Right ventricle myocardium inferior (tissue), 1 donor: ENCODE measurements around the gene PPARA. TPM values are rescaled to one million over a fixed set of nuclear protein-coding genes. Genes with fewer than 3 reads are reported as not detected.
"Not testable (repeated sequence)": the region's sequence is repeated elsewhere in the genome, so short reads cannot be mapped to it uniquely, and the experiment has no call there.

Experiments used
- ATAC-seq: fragments of 200-7000 bp; cut with Tn5 transposase; one replicate; pipeline ENCODE4 v1.9.1; 2020; ENCODE audit warnings: mild to moderate bottlenecking, moderate library complexity
- DNase-seq: peaks from one replicate; pipeline ENCODE4 v3.0.0; 2021; ENCODE audit errors: missing footprints
- intact Hi-C: fragments of 100-400 bp; cut with DNase I; formaldehyde crosslinking; loops from one replicate; pipeline ENCODE4 v1.11.0; 2022
- total RNA-seq: library from RNA; stranded (reverse); fragmentation: NEBNext Ultra II Directional; extraction: Animal tissue kit (Norgen Biotek cat#: 25700); gene quantifications from one replicate; pipeline ENCODE4 v1.2.1, GENCODE V29; 2021
- donor health status: DM: no; HTN: yes; CAD: no; lungs with severe emphysema.

Gene PPARA
- total RNA-seq, 1 donor from 2014 or later = 70.5 TPM

- DNase-seq (no peak), ATAC-seq (no peak)
- intact Hi-C loops = no loop called here
These were observed 13.0 kb upstream of the PPARA start for GRCh38 chr22:46137218-46137766.

GRCh38 chr22:46138058-46138797 lies 12.1 kb upstream of the PPARA start:
- intact Hi-C loops = no loop called here
- DNase-seq = no peak

DNA sequence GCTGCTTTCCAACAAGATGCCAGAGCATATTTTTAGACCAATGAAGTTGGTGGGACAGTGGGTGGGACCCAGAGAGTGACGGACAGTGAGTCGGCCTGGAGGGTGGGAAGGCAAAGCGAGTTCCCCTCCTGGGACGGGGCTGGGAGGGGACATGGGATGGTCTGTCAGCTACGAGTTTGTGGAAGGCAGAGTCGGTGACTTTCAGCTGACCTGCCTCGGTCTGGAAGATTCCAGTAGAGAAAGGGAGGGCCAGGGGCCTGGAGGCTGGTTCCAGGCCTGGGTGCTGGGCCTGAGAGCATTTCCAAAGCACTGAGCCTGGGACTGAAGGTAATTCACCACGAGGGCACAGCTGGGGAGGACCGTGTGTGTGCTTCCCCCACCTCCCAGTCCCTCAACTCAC lies 10.9 kb upstream of the PPARA start:
- ATAC-seq = peak; percentile 51
- DNase-seq, intact Hi-C loops: not testable (repeated sequence)

More at GRCh38 chr22:46138058-46138797, 12.1 kb upstream of the PPARA start:
- ATAC-seq = no peak

GRCh38 chr22:46139895-46140350 lies 10.4 kb upstream of the PPARA start:
- intact Hi-C loops = no loop called here
- DNase-seq = no peak
- ATAC-seq = peak; percentile 71

- intact Hi-C loops = no loop called here
- DNase-seq = no peak
- no peak for ATAC-seq
These were observed 9.1 kb upstream of the PPARA start for GRCh38 chr22:46140989-46141928.

GRCh38 chr22:46142548-46143490 lies 7.5 kb upstream of the PPARA start:
- DNase-seq = no peak
- intact Hi-C loops = no loop called here
- no peak for ATAC-seq

DNA sequence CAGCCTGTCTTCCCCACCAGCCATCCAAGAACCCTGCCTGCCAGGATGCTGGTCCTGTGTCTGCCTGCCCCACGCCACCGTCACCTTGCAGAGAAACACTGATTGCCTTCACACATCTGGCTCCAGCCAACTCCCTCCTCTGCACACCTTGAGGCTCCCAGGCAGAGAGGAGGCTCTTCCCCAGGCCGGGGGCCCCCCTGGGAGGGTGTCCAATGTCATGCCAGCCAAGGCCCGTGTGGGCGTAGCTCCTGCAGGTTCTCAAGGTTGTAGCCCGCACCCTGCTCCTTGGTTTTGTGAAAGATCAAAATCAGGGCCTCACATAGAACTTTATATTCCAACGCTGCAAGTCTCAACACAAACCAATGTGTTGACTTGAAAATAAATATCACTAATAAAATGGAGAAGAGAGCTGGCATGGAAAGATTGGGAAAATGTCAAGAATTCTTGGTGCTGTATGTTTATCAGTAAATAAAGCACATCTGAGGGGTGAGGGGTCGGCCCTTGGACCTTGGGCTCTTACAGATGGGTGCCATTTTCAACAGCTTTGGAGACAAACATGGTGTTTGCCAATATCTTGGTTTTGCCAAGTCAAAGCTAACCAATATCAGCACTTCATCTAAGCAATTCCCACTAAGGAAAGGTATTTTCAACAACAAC lies 6.7 kb upstream of the PPARA start:
- intact Hi-C loops = no loop called here
- DNase-seq = no peak
- no peak for ATAC-seq

- ATAC-seq (no peak), DNase-seq (no peak)
- intact Hi-C loops = no loop called here
These were observed 4.9 kb upstream of the PPARA start for GRCh38 chr22:46145361-46145851.

GRCh38 chr22:46145896-46146295 lies 4.4 kb upstream of the PPARA start:
- intact Hi-C loops = no loop called here
- no peak for DNase-seq
- ATAC-seq = no peak

GRCh38 chr22:46146329-46146728 lies 4.0 kb upstream of the PPARA start:
- intact Hi-C loops = no loop called here
- ATAC-seq (no peak), DNase-seq (no peak)

GRCh38 chr22:46147061-46147460 lies 3.3 kb upstream of the PPARA start:
- ATAC-seq = no peak

GRCh38 chr22:46147471-46148267 lies 2.7 kb upstream of the PPARA start:
- intact Hi-C loops = no loop called here
- ATAC-seq = no peak
- no peak for DNase-seq

More at GRCh38 chr22:46147061-46147460, 3.3 kb upstream of the PPARA start:
- no peak for DNase-seq
- intact Hi-C loops = no loop called here

DNA sequence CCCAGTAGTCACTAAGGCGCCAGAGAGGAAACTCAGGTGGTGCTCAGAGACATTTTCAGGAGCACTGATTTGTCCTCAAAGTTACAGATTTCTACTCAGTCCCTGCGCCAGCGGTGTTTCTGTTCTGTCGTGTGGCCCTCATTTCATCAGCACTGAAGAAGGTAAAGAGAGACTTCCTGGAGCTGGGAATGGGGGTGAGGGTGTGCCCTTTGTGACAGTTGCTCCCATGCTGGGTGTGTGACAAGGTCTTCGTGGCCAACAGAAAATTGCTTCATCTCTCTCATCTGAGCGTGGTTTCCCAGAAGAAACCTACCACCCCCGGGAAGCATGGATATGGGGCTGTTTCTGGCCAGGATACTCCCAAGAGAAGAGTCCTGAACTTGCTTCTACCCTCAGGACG lies 2.0 kb upstream of the PPARA start:
- intact Hi-C loops = no loop called here
- no peak for DNase-seq
- no peak for ATAC-seq

- ATAC-seq (no peak), DNase-seq (no peak)
- intact Hi-C loops = no loop called here
These were observed 1.4 kb upstream of the PPARA start for GRCh38 chr22:46148816-46149511.

DNA sequence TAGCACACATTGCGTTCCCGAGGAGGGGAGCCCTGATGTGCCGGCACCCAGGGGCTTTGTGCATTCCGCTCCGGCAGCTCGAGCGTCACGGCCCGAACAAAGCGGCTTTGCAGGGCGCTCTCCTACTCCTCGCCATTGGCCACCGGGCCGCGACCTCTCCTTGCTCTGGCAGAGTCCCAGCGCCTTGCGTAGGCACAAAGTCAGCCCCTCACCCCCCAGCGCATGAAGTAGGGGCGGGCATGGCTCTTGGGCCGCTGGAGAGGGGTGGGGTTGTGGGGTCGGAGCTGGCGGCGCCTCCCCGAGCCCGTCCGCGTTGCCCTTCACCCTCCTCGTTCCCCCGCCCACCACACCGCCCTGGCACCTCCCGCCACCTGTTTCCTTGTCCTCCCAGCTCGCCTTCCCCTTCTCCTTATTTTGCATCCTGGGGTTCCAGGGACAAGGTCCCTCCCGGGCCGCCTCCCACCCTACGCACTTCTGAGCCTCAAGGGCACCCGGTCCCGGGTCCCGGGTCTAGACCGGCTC lies 753 bp upstream of the PPARA start:
- DNase-seq (peak; percentile 86), ATAC-seq (peak; percentile 57)
- intact Hi-C loops = loop anchor here (2.0 to 10.0 kb wide), 4 partner anchors 45 to 148 kb away; partner anchors contain the start of gene GTSE1
